Tibial artery (tissue), 4 donors: ENCODE measurements around the gene MAB21L1.

Experiments used
- DNase-seq, 2 donors: peaks; one replicate each; pipeline ENCODE4 v3.0.0-alpha.2; 2019
- H3K27ac ChIP-seq, 2 donors: fragments of 200-600 bp; sonication (generic) in 1 of 2; 1 replicate in 1 of 2; 2 replicates in 1 of 2; pipeline ENCODE4 v1.5.1; 2018 to 2019; ENCODE audit warnings: mild to moderate bottlenecking in 1 of 2
- H3K27me3 ChIP-seq, 2 donors: fragments of 200-600 bp; sonication (generic) in 1 of 2; one replicate each; pipeline versions ENCODE4 v1.5.1 to v1.6.0; 2016 to 2019
- H3K36me3 ChIP-seq, 3 donors: fragments of 200-600 bp; sonication (generic) in 2 of 3; one replicate each; pipeline ENCODE4 v1.5.1; 2016 to 2019; ENCODE audit warnings: mild to moderate bottlenecking in 2 of 3
- H3K4me1 ChIP-seq, 4 donors: fragments of 200-600 bp; sonication (generic) in 2 of 4; 1 replicate in 3 of 4; 2 replicates in 1 of 4; pipeline ENCODE4 v1.5.1; 2016 to 2019
- H3K4me3 ChIP-seq, 2 donors: fragments of 200-600 bp; sonication (generic) in 1 of 2; 1 replicate in 1 of 2; 2 replicates in 1 of 2; pipeline ENCODE4 v1.5.1; 2018 to 2019; ENCODE audit warnings: mild to moderate bottlenecking in 2 of 2
- H3K9me3 ChIP-seq, 3 donors: fragments of 200-600 bp; sonication (generic) in 1 of 3; one replicate each; pipeline ENCODE4 v1.5.1; 2016 to 2019
- CTCF ChIP-seq, 2 experiments: fragments of 200-600 bp in 1 of 2; fragments of 450-650 bp in 1 of 2; IDR thresholded peaks; one replicate each; pipeline ENCODE4 v1.5.1; 2017 to 2019; ENCODE audit warnings: antibody characterized with exemption in 2 of 2, mild to moderate bottlenecking in 1 of 2, moderate library complexity in 1 of 2
- intact Hi-C: fragments of 100-400 bp; cut with DNase I; formaldehyde crosslinking; loops from one replicate; pipeline ENCODE4 v1.15.0; 2023; ENCODE audit warnings: low total_unique reads

The MAB21L1 gene

GRCh38 chr13:35470671-35471661 lies 5.5 kb downstream of the MAB21L1 start:
- Histone ChIP-seq H3K36me3 (no peaks in the 10 kb centered on the region), H3K9me3 (no peaks in the 10 kb centered on the region), H3K4me1 (peaks cover 0 to 3% (median 1%) of the 10 kb centered on the region in 4 donors), H3K27ac (peak overlapping the region; percentile 89 to 94), H3K4me3 (peak overlapping the region; percentile 68 to 84), H3K27me3 (no peaks in the 10 kb centered on the region)
- intact Hi-C loops, result no loop called here
- TF ChIP-seq CTCF (IDR thresholded peaks at IDR 0.05), result peak in 1 of 2 experiments; percentile 11
- DNase-seq, result peak in 1 of 2 donors; percentile 73

GRCh38 chr13:35469806-35470525 lies 6.5 kb downstream of the MAB21L1 start:
- peak overlapping the region; percentile 68 to 84 for H3K4me3 ChIP-seq
- H3K36me3 ChIP-seq, result no peaks in the 10 kb centered on the region
- H3K27ac ChIP-seq, result peak overlapping the region; percentile 89 to 94
- no peaks in the 10 kb centered on the region for H3K27me3 ChIP-seq
- intact Hi-C loops, result no loop called here
- TF ChIP-seq CTCF (IDR thresholded peaks at IDR 0.05), result no peak
- peaks cover 0 to 3% (median 1%) of the 10 kb centered on the region in 4 donors for H3K4me1 ChIP-seq
- H3K9me3 ChIP-seq, result no peaks in the 10 kb centered on the region
- no peak for DNase-seq

GRCh38 chr13:35468195-35468594 lies 8.3 kb downstream of the MAB21L1 start:
- Histone ChIP-seq H3K27ac (peak overlapping the region in 1 of 2 donors; percentile 35), H3K4me3 (no peak overlapping the region), H3K36me3 (no peaks in the 10 kb centered on the region), H3K4me1 (peaks cover 0 to 3% (median 1%) of the 10 kb centered on the region in 4 donors), H3K9me3 (no peaks in the 10 kb centered on the region), H3K27me3 (no peaks in the 10 kb centered on the region)
- no peak for DNase-seq
- intact Hi-C loops, result no loop called here
- TF ChIP-seq CTCF (IDR thresholded peaks at IDR 0.05), result no peak

GRCh38 chr13:35465371-35465770 lies 11.1 kb downstream of the MAB21L1 start:
- H3K4me3 ChIP-seq, result no peak overlapping the region
- H3K4me1 ChIP-seq, result peaks cover 0 to 3% (median under 1%) of the 10 kb centered on the region in 4 donors
- DNase-seq, result no peak
- intact Hi-C loops, result no loop called here
- H3K9me3 ChIP-seq, result no peaks in the 10 kb centered on the region
- no peaks in the 10 kb centered on the region for H3K27me3 ChIP-seq
- no peak for TF ChIP-seq CTCF (IDR thresholded peaks at IDR 0.05)
- no peak overlapping the region for H3K27ac ChIP-seq
- no peaks in the 10 kb centered on the region for H3K36me3 ChIP-seq

- Histone ChIP-seq H3K27me3 (no peaks in the 10 kb centered on the region), H3K4me3 (no peak overlapping the region), H3K9me3 (no peaks in the 10 kb centered on the region), H3K27ac (no peak overlapping the region), H3K4me1 (no peaks in the 10 kb centered on the region), H3K36me3 (no peaks in the 10 kb centered on the region)
- DNase-seq, result no peak
- TF ChIP-seq CTCF (IDR thresholded peaks at IDR 0.05), result no peak
- intact Hi-C loops, result no loop called here
Measured at GRCh38 chr13:35460061-35460460, 16.4 kb downstream of the MAB21L1 start.
